Esophagus muscularis mucosa (tissue), 3 donors: Measurements from ENCODE around the gene ITGA7.

Experiments
- POLR2A ChIP-seq: fragments of 450-650 bp; IDR thresholded peaks from one replicate; pipeline ENCODE4 v1.6.1; 2017; ENCODE audit warnings: antibody characterized with exemption, moderate library complexity, mild to moderate bottlenecking, low read depth
- POLR2AphosphoS5 ChIP-seq, 2 donors: sonication (generic); formaldehyde crosslinking; IDR thresholded peaks; one replicate each; pipeline ENCODE4 v1.6.1; 2017; ENCODE audit warnings: antibody characterized with exemption in 2 of 2
- TF ChIP-seq, protein P1 (sequence below), 3 experiments: fragments of 200-600 bp in 2 of 3; fragments of 450-650 bp in 1 of 3; sonication (generic) in 2 of 3; IDR thresholded peaks; one replicate each; pipeline ENCODE4 v1.5.1; 2017 to 2019; ENCODE audit warnings: antibody characterized with exemption in 3 of 3, mild to moderate bottlenecking in 2 of 3, moderate library complexity in 1 of 3

DNA sequence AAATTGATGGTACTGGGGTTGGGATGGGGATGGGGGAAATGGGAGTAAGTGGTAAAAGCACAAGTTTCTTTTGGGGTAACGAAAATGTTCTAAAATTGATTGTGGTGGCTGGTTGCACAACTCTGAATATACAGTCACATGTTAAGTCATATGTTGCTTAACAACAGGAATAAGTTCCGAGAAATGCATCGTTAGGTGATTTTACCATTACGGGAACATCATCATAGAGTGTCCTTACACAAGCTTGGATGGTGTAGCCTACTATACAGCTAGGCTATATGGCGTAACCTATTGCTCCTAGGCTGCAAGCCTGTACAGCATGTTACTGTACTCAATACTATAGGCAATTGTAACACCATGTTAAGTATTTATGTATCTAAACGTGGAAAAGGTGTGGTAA is 31.0 kb downstream of the ITGA7 start:
- TF ChIP-seq, protein P1, sequence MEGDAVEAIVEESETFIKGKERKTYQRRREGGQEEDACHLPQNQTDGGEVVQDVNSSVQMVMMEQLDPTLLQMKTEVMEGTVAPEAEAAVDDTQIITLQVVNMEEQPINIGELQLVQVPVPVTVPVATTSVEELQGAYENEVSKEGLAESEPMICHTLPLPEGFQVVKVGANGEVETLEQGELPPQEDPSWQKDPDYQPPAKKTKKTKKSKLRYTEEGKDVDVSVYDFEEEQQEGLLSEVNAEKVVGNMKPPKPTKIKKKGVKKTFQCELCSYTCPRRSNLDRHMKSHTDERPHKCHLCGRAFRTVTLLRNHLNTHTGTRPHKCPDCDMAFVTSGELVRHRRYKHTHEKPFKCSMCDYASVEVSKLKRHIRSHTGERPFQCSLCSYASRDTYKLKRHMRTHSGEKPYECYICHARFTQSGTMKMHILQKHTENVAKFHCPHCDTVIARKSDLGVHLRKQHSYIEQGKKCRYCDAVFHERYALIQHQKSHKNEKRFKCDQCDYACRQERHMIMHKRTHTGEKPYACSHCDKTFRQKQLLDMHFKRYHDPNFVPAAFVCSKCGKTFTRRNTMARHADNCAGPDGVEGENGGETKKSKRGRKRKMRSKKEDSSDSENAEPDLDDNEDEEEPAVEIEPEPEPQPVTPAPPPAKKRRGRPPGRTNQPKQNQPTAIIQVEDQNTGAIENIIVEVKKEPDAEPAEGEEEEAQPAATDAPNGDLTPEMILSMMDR (IDR thresholded peaks at IDR 0.05): no peak
- TF ChIP-seq POLR2A (no peak), POLR2AphosphoS5 (IDR thresholded peaks at IDR 0.05) (no peak)
